GM18951 (cell line): ENCODE results near the gene SUSD4.

ENCODE experiments used
- POLR2A ChIP-seq: IDR thresholded peaks from 4 replicates; pipeline ENCODE4 v1.6.1; 2011; ENCODE audit warnings: mild to moderate bottlenecking; ENCODE audit not compliant: insufficient read length, insufficient read depth; ENCODE audit errors: extremely low read depth
- in situ Hi-C: fragments of 300-500 bp; cut with MboI; formaldehyde crosslinking; loops from one replicate; pipeline ENCODE4 v1.12.0; 2022; ENCODE audit warnings: low sequenced_read_pairs, mixed read lengths, inconsistent platforms; ENCODE audit not compliant: unreplicated experiment

Gene SUSD4

GRCh38 chr1:223227486-223228196 lies 136.3 kb downstream of the SUSD4 start:
- TF ChIP-seq POLR2A = no peak
- in situ Hi-C loops = no loop called here

GRCh38 chr1:223227031-223227430 lies 136.9 kb downstream of the SUSD4 start:
- no peak for TF ChIP-seq POLR2A
- in situ Hi-C loops = no loop called here

- in situ Hi-C loops = no loop called here
- no peak for TF ChIP-seq POLR2A
These were observed 137.7 kb downstream of the SUSD4 start for GRCh38 chr1:223226271-223226670.

- in situ Hi-C loops = no loop called here
- no peak for TF ChIP-seq POLR2A
These were observed 138.5 kb downstream of the SUSD4 start for GRCh38 chr1:223225481-223225880.

GRCh38 chr1:223225061-223225460 lies 138.9 kb downstream of the SUSD4 start:
- TF ChIP-seq POLR2A = no peak
- in situ Hi-C loops = no loop called here

- no peak for TF ChIP-seq POLR2A
- in situ Hi-C loops = no loop called here
These were observed 139.5 kb downstream of the SUSD4 start for GRCh38 chr1:223224465-223224864.

- in situ Hi-C loops = no loop called here
- no peak for TF ChIP-seq POLR2A
These were observed 140.6 kb downstream of the SUSD4 start for GRCh38 chr1:223223091-223223995.

GRCh38 chr1:223222377-223222776 lies 141.6 kb downstream of the SUSD4 start:
- TF ChIP-seq POLR2A = no peak

GRCh38 chr1:223221686-223222085 lies 142.3 kb downstream of the SUSD4 start:
- in situ Hi-C loops = no loop called here
- TF ChIP-seq POLR2A = no peak

More at GRCh38 chr1:223222377-223222776, 141.6 kb downstream of the SUSD4 start:
- in situ Hi-C loops = no loop called here

- TF ChIP-seq POLR2A = no peak
- in situ Hi-C loops = no loop called here
These were observed 143.9 kb downstream of the SUSD4 start for GRCh38 chr1:223219846-223220610.

GRCh38 chr1:223219318-223219635 lies 144.7 kb downstream of the SUSD4 start:
- in situ Hi-C loops = no loop called here

GRCh38 chr1:223217781-223218180 lies 146.2 kb downstream of the SUSD4 start:
- TF ChIP-seq POLR2A = no peak
- in situ Hi-C loops = no loop called here

More at GRCh38 chr1:223219318-223219635, 144.7 kb downstream of the SUSD4 start:
- TF ChIP-seq POLR2A = no peak

GRCh38 chr1:223216531-223217205 lies 147.3 kb downstream of the SUSD4 start:
- no peak for TF ChIP-seq POLR2A
- in situ Hi-C loops = no loop called here
